GM12878 (cell line): ENCODE results near the gene ANKRD44. TPM values are rescaled to one million over a fixed set of nuclear protein-coding genes. Genes with fewer than 3 reads are reported as not detected.

ENCODE experiments used
- ATAC-seq: fragments of 200-7000 bp; cut with Tn5 transposase; 3 replicates; pipeline ENCODE4 v1.9.1; 2020; ENCODE audit warnings: mild to moderate bottlenecking, moderate library complexity
- BruUV-seq: library from RNA; stranded (reverse); fragments of 400-500 nt; replicated peaks from 2 replicates; lab custom pipeline; 2021; lab: Mats Ljungman, UMichigan
- CTCF ChIA-PET: fragments of 300-600 bp; sonication (Branson Sonifier 250); formaldehyde crosslinking; extraction: SDS; loops from one replicate; lab custom pipeline; 2021; ENCODE audit warnings: inconsistent platforms; lab: Yijun Ruan, JAX
- POLR2A ChIA-PET: fragments of 350-600 bp; formaldehyde crosslinking; extraction: SDS; loops from one replicate; lab custom pipeline; 2021; ENCODE audit warnings: inconsistent platforms; lab: Charles Lee
- RAD21 ChIA-PET: fragments of 300-600 bp; sonication (Branson Sonifier 250); formaldehyde crosslinking; loops from one replicate; lab custom pipeline; 2023; ENCODE audit warnings: antibody characterized with exemption; ENCODE audit not compliant: unreplicated experiment; lab: Charles Lee
- SMC1A ChIA-PET: fragments of 300-600 bp; sonication (Branson Sonifier 250); formaldehyde crosslinking; loops from one replicate; lab custom pipeline; 2023; ENCODE audit not compliant: unreplicated experiment, uncharacterized antibody; lab: Charles Lee
- DNase-seq: peaks from one replicate; pipeline ENCODE4 v3.0.0-alpha.2; 2011; ENCODE audit warnings: low read depth, low spot score
- FAIRE-seq: peaks from 3 replicates; lab custom pipeline; 2011; peaks lifted over from hg19 to GRCh38; lab: Jason Lieb, UNC
- H2AFZ ChIP-seq: 2 replicates; pipeline ENCODE4 v1.6.0; 2011; ENCODE audit warnings: low read depth, low read length, control low read depth; ENCODE audit not compliant: control insufficient read depth
- H3K27ac ChIP-seq: 2 replicates; pipeline ENCODE4 v1.5.1; 2011; ENCODE audit warnings: control low read depth; ENCODE audit not compliant: control insufficient read depth, insufficient read depth
- H3K27me3 ChIP-seq, 2 experiments: replicated peaks in 1 of 2; 2 replicates each; pipeline versions ENCODE4 v1.6.0 to v1.6.1; 2011; ENCODE audit warnings: low read length in 1 of 2; ENCODE audit not compliant: control insufficient read depth in 2 of 2, insufficient read depth in 2 of 2
- H3K36me3 ChIP-seq, 2 experiments: 2 replicates each; pipeline ENCODE4 v1.5.1; 2011; ENCODE audit warnings: low read length in 1 of 2; ENCODE audit not compliant: control insufficient read depth in 2 of 2, insufficient read depth in 2 of 2
- H3K4me1 ChIP-seq: 2 replicates; pipeline ENCODE4 v1.6.1; 2011; ENCODE audit warnings: mild to moderate bottlenecking, low read length, moderate library complexity, mixed read lengths; ENCODE audit not compliant: control insufficient read depth, insufficient read depth
- H3K4me2 ChIP-seq: 2 replicates; pipeline ENCODE4 v1.6.0; 2011; ENCODE audit warnings: control low read depth; ENCODE audit not compliant: control insufficient read depth, insufficient read depth
- H3K4me3 ChIP-seq: fragments of 200-600 bp; sonication (generic); 2 replicates; pipeline ENCODE4 v1.5.1; 2016
- H3K79me2 ChIP-seq: 2 replicates; pipeline ENCODE4 v1.6.0; 2011; ENCODE audit warnings: low read length; ENCODE audit not compliant: control insufficient read depth, insufficient read depth
- H3K9ac ChIP-seq: 2 replicates; pipeline ENCODE4 v1.8.0; 2011; ENCODE audit warnings: low read length, control low read depth, mixed read lengths; ENCODE audit not compliant: control insufficient read depth, insufficient read depth
- H3K9me3 ChIP-seq: replicated peaks from 3 replicates; pipeline ENCODE4 v1.5.1; 2011; ENCODE audit warnings: mild to moderate bottlenecking, low read length; ENCODE audit not compliant: control insufficient read depth, insufficient read depth
- H4K20me1 ChIP-seq: 2 replicates; pipeline ENCODE4 v1.6.0; 2011; ENCODE audit not compliant: control insufficient read depth, insufficient read depth
- BHLHE40 ChIP-seq, 2 experiments: fragments of 450-650 bp in 1 of 2; IDR thresholded peaks; 2 replicates each; pipeline ENCODE4 v1.6.1; 2011 to 2017; ENCODE audit warnings: low read depth in 2 of 2, borderline replicate concordance in 1 of 2, improper control_type of control experiment in 1 of 2, low read length in 1 of 2, mild to moderate bottlenecking in 1 of 2
- BMI1 ChIP-seq: fragments of 450-650 bp; IDR thresholded peaks from 2 replicates; pipeline ENCODE4 v1.6.1; 2016; ENCODE audit warnings: mild to moderate bottlenecking, moderate library complexity, borderline replicate concordance
- CREB1 ChIP-seq: IDR thresholded peaks from 2 replicates; pipeline ENCODE4 v1.6.1; 2012; ENCODE audit warnings: low read depth, mild to moderate bottlenecking, inconsistent platforms
- IKZF2 ChIP-seq, 2 experiments: fragments of 450-650 bp; IDR thresholded peaks; 2 replicates each; pipeline ENCODE4 v1.6.1; 2017; ENCODE audit warnings: mild to moderate bottlenecking in 2 of 2, moderate library complexity in 2 of 2
- MTA2 ChIP-seq: fragments of 450-650 bp; IDR thresholded peaks from 2 replicates; pipeline ENCODE4 v1.6.1; 2016; ENCODE audit warnings: low read depth, mild to moderate bottlenecking, moderate library complexity
- MXI1 ChIP-seq: fragments of 150-350 bp; IDR thresholded peaks from 2 replicates; pipeline ENCODE4 v1.6.1; 2011; ENCODE audit warnings: low read depth, mild to moderate bottlenecking, inconsistent platforms, low read length, improper control_type of control experiment
- RUNX3 ChIP-seq: IDR thresholded peaks from 2 replicates; pipeline ENCODE4 v1.6.1; 2012; ENCODE audit warnings: low read length, inconsistent platforms
- WGBS: methylation state at CpG from one replicate; pipeline ENCODE4 v1.1.6; 2016; ENCODE audit warnings: low lambda C conversion rate; ENCODE audit not compliant: insufficient replicate concordance, insufficient coverage; ENCODE audit errors: missing lambda C conversion rate; 5-methylcytosine and 5-hydroxymethylcytosine counted together
- in situ Hi-C: fragments of 300-500 bp; cut with MboI; formaldehyde crosslinking; loops from 9 replicates; pipeline ENCODE4 v1.14.3; 2018; ENCODE audit warnings: mixed read lengths
- intact Hi-C: fragments of 100-400 bp; cut with micrococcal nuclease; formaldehyde crosslinking; loops from one replicate; pipeline ENCODE4 v1.14.2; 2022; ENCODE audit not compliant: unreplicated experiment
- polyA plus RNA-seq, 11 experiments: library from polyadenylated mRNA; depleted of rRNA in 4 of 11; unstranded in 6 of 11; stranded (reverse) in 5 of 11; fragments of >200 nt; fragmentation: Nextera tagmentation in 4 of 11; fragmentation: Illumina TruSeq in 1 of 11; extraction: Ambion mirVana in 4 of 11; extraction: Trizol in 1 of 11; gene quantifications; 1 replicate in 1 of 11; 2 replicates in 10 of 11; pipeline versions ENCODE4 v1.2.1 to v1.2.3, GENCODE V29; 2011 to 2016; ENCODE audit warnings: inconsistent platforms in 2 of 11, missing spikeins in 2 of 11, low read depth in 1 of 11
- total RNA-seq, 4 experiments: library from RNA; depleted of rRNA in 3 of 4; stranded (reverse); fragments of >200 nt in 3 of 4; fragmentation: Illumina TruSeq in 1 of 4; extraction: Trizol in 1 of 4; gene quantifications; 2 replicates each; pipeline versions ENCODE4 v1.2.1 to v1.2.3, GENCODE V29; 2013 to 2021
- TF ChIP-seq, protein P1 (sequence below): fragments of 450-650 bp; IDR thresholded peaks from 2 replicates; pipeline ENCODE4 v1.6.1; 2016; ENCODE audit warnings: mild to moderate bottlenecking

The ANKRD44 gene
- total and polyA plus RNA-seq, 10 of the 15 experiments (the other 5 are each of a cell fraction or from before 2014, with no cell fraction given), result 19.1 to 99.1 (median 59.6) TPM

DNA sequence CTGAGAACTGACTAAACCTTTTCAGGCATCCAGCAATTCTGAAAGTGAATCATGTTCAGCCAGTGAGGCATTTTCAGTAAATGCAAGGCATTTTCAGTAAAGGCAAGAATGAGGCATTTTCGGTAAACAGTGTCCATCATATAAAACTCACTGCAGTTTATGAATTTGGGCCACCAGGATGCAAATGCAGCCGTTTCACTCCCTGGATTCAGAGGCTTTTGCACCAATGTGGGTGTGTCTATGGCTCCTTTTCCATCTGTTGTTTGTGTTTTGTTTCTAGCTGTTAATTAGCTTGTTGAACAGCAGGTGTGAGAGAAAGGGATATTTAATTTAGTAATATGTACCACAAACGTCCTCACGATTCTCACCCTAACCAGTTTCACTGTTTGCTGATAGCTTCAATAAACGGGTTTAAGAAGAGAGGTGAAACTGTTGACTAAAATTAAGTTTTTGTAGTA lies 267.8 kb downstream of the ANKRD44 start:
- RAD21 ChIA-PET, result no interaction called here
- Histone ChIP-seq H3K27me3 (no peaks in the 10 kb centered on the region), H4K20me1 (no peaks in the 10 kb centered on the region), H3K36me3 (peaks cover 0 to 15% of the 10 kb centered on the region in 2 experiments; a peak in 2 of 4 replicates), H2AFZ (no peak overlapping the region), H3K4me3 (no peak overlapping the region), H3K27ac (no peak overlapping the region; the same call in 1 of the 2 replicates), H3K9ac (no peak overlapping the region), H3K4me2 (0 out of 2 replicates have a peak overlapping the region, but pooled peaks have one; percentile 19), H3K79me2 (no peaks in the 10 kb centered on the region), H3K9me3 (no peaks in the 10 kb centered on the region), H3K4me1 (no peaks in the 10 kb centered on the region)
- CTCF ChIA-PET, result interaction anchor here (0.8 to 2.0 kb wide), 5 partner anchors 12 to 126 kb away, joined by 3 to 6 read pairs (median 4); no protein-coding TSS in a partner anchor
- no peak for FAIRE-seq
- TF ChIP-seq, protein P1, sequence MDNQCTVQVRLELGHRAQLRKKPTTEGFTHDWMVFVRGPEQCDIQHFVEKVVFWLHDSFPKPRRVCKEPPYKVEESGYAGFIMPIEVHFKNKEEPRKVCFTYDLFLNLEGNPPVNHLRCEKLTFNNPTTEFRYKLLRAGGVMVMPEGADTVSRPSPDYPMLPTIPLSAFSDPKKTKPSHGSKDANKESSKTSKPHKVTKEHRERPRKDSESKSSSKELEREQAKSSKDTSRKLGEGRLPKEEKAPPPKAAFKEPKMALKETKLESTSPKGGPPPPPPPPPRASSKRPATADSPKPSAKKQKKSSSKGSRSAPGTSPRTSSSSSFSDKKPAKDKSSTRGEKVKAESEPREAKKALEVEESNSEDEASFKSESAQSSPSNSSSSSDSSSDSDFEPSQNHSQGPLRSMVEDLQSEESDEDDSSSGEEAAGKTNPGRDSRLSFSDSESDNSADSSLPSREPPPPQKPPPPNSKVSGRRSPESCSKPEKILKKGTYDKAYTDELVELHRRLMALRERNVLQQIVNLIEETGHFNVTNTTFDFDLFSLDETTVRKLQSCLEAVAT, result no peak
- TF ChIP-seq RUNX3, result peak; percentile 16; the same call in 1 of the 2 replicates
- no peak for TF ChIP-seq CREB1
- peak in 1 of 2 experiments; percentile 15; a peak in 1 of 4 replicates for TF ChIP-seq IKZF2 (IDR thresholded peaks at IDR 0.05)
- peak; percentile 46 to 57; a peak in 2 of 4 replicates for TF ChIP-seq BHLHE40 (IDR thresholded peaks at IDR 0.05; ENCODE audit: borderline replicate concordance in 1 of 2, low read depth in 2 of 2, low read length in 1 of 2)
- TF ChIP-seq MXI1, result no peak
- 0 out of 2 replicates have a peak, but pooled peaks have one; percentile 15 for TF ChIP-seq BMI1
- TF ChIP-seq MTA2, result peak; percentile 84
- peak; percentile 75 for ATAC-seq
- POLR2A ChIA-PET, result interaction anchor here (1.0 to 1.5 kb wide), 2 partner anchors 18 to 20 kb away, joined by 3 read pairs; no protein-coding TSS in a partner anchor
- WGBS, result 12% methylated on average over 5 of the region's 5 CpGs
- in situ Hi-C loops, result no loop called here
- intact Hi-C loops, result no loop called here
- DNase-seq, result peak; percentile 15
- SMC1A ChIA-PET, result interaction anchor here (0.6 to 1.5 kb wide), 5 partner anchors 20 to 156 kb away, joined by 3 to 4 read pairs (median 3); no protein-coding TSS in a partner anchor
- BruUV-seq, result no TSS peak
